SK-N-MC (cell line): Measurements from ENCODE around the gene FKBP1A.

ENCODE experiments used
- EZH2 ChIP-seq: fragments of 200-600 bp; sonication (generic); IDR thresholded peaks from one replicate; pipeline ENCODE4 v1.6.1; 2017; ENCODE audit warnings: antibody characterized with exemption
- FOXP2 ChIP-seq: optimal IDR thresholded peaks from 2 replicates; pipeline ENCODE3; 2011; ENCODE audit warnings: mild to moderate bottlenecking, moderate library complexity; ENCODE audit not compliant: insufficient read depth; ENCODE audit errors: extremely low read length, control extremely low read depth
- POLR2AphosphoS5 ChIP-seq: IDR thresholded peaks from 2 replicates; pipeline ENCODE4 v1.6.1; 2012; ENCODE audit warnings: mild to moderate bottlenecking, low read depth, low read length, borderline replicate concordance

GRCh38 chr20:1396264-1396663 is 3.4 kb upstream of the FKBP1A start:
- TF ChIP-seq POLR2AphosphoS5, result no peak
- no peak for TF ChIP-seq EZH2
- TF ChIP-seq FOXP2, result no peak
